Raji (cell line): ENCODE data around the gene ATP6V1A.
A peak's percentile ranks its signal among the peaks of the same experiment; 100 is the strongest.

Experiments
- POLR2A ChIP-seq: IDR thresholded peaks from 2 replicates; pipeline ENCODE4 v1.6.1; 2011; ENCODE audit warnings: low read depth, low read length, control low read depth; ENCODE audit not compliant: insufficient read depth

The ATP6V1A gene

GRCh38 chr3:113746548-113747282, at the start of gene ATP6V1A:
Gene ATP6V1A, plus strand, starts transcription at chr3:113747035. Its CDS starts 31,719 bp downstream, at chr3:113778754.
- peak; percentile 80 for TF ChIP-seq POLR2A

GRCh38 chr3:113697500-113698090, 49.2 kb upstream of the ATP6V1A start:
- TF ChIP-seq POLR2A, result no peak

GRCh38 chr3:113698213-113698742, 48.6 kb upstream of the ATP6V1A start:
- TF ChIP-seq POLR2A, result no peak

GRCh38 chr3:113698956-113699355, 47.9 kb upstream of the ATP6V1A start:
- no peak for TF ChIP-seq POLR2A

- TF ChIP-seq POLR2A, result no peak
Observed at GRCh38 chr3:113707835-113708234, 39.0 kb upstream of the ATP6V1A start.

GRCh38 chr3:113712129-113712528, 34.7 kb upstream of the ATP6V1A start:
- no peak for TF ChIP-seq POLR2A

- TF ChIP-seq POLR2A, result no peak
Observed at GRCh38 chr3:113714702-113715101, 32.1 kb upstream of the ATP6V1A start.

GRCh38 chr3:113717308-113717707, 29.5 kb upstream of the ATP6V1A start:
- TF ChIP-seq POLR2A, result no peak

GRCh38 chr3:113717818-113718217, 29.0 kb upstream of the ATP6V1A start:
- TF ChIP-seq POLR2A, result no peak

- TF ChIP-seq POLR2A, result no peak
Observed at GRCh38 chr3:113719294-113719693, 27.5 kb upstream of the ATP6V1A start.

- no peak for TF ChIP-seq POLR2A
Observed at GRCh38 chr3:113719758-113720157, 27.1 kb upstream of the ATP6V1A start.

GRCh38 chr3:113721636-113722035, 25.2 kb upstream of the ATP6V1A start:
- TF ChIP-seq POLR2A, result no peak

- TF ChIP-seq POLR2A, result no peak
Observed at GRCh38 chr3:113728661-113729060, 18.2 kb upstream of the ATP6V1A start.

- no peak for TF ChIP-seq POLR2A
Observed at GRCh38 chr3:113730550-113730949, 16.3 kb upstream of the ATP6V1A start.

- no peak for TF ChIP-seq POLR2A
Observed at GRCh38 chr3:113731694-113732093, 15.1 kb upstream of the ATP6V1A start.

- TF ChIP-seq POLR2A, result no peak
Observed at GRCh38 chr3:113736548-113737089, 10.2 kb upstream of the ATP6V1A start.
